Measurements from ENCODE around the gene DGCR2.
A peak's percentile ranks its signal among the peaks of the same experiment; 100 is the strongest.

The DGCR2 gene

DNA sequence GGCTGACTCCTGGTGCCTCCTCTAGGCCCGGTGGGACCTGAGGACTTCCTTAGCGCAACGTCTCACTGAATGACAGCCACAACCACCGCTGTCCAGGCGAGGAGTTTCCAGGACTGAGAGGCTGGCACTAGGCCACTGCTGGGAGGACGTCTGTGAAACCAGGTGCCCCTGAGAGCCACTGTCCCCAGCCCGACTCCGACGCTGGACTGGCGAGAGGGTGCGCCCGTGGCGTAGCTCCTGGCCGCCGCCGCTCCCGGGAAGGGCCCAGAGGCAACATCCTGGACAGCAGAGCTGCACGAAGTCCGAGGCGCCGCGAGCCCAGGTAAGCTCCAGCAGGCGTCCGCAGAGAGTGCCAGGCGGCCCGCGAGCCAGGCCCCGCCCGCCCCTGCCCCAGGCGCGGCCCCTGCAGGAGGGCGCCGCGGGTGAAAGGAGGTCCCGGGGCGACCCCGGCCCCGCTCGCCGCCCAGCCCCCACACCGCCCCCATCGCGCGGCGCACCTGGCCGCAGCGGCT, 525 bp downstream of the DGCR2 start:
- DNase-seq (ENCODE audit: low read depth), result no peak
- TF ChIP-seq, protein P1, sequence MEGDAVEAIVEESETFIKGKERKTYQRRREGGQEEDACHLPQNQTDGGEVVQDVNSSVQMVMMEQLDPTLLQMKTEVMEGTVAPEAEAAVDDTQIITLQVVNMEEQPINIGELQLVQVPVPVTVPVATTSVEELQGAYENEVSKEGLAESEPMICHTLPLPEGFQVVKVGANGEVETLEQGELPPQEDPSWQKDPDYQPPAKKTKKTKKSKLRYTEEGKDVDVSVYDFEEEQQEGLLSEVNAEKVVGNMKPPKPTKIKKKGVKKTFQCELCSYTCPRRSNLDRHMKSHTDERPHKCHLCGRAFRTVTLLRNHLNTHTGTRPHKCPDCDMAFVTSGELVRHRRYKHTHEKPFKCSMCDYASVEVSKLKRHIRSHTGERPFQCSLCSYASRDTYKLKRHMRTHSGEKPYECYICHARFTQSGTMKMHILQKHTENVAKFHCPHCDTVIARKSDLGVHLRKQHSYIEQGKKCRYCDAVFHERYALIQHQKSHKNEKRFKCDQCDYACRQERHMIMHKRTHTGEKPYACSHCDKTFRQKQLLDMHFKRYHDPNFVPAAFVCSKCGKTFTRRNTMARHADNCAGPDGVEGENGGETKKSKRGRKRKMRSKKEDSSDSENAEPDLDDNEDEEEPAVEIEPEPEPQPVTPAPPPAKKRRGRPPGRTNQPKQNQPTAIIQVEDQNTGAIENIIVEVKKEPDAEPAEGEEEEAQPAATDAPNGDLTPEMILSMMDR (IDR thresholded peaks at IDR 0.05; ENCODE audit: low read depth, low read length, missing control alignments), result peak; percentile 4
- peak overlapping the region; percentile 79 for H3K4me3 ChIP-seq (ENCODE audit: low read depth, low read length)
- in situ Hi-C loops (cut with HindIII; ENCODE audit: low sequenced_read_pairs), result no loop called here

- H3K4me3 ChIP-seq (ENCODE audit: low read depth, low read length), result peak overlapping the region; percentile 79
- TF ChIP-seq, protein P1 (IDR thresholded peaks at IDR 0.05; ENCODE audit: low read depth, low read length, missing control alignments), result no peak
- no peak for DNase-seq (ENCODE audit: low read depth)
- in situ Hi-C loops (cut with HindIII; ENCODE audit: low sequenced_read_pairs), result no loop called here
Measured at GRCh38 chr22:19120829-19121630, 1.2 kb downstream of the DGCR2 start.

DNA sequence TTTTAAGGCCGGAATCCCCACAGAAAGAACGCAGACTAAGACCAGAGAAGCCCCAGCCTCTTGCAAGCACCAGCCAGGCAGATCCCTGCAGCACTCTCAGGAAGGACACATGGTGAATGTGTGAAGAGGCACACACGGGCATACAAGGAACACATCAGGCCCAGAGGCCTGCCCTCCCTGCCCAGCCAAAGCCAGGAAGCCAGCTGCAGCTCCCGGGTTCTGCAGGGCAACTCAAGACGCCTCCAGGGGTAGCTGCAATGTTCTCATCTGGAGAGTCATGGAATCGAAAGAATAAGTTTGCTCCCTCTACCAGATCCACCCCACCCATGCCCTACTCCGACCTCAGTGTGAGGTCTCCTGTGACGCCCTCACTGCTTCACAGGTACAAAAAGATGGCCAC, 2.3 kb downstream of the DGCR2 start:
- no peak overlapping the region for H3K4me3 ChIP-seq (ENCODE audit: low read depth, low read length)
- in situ Hi-C loops (cut with HindIII; ENCODE audit: low sequenced_read_pairs), result no loop called here
- DNase-seq (ENCODE audit: low read depth), result no peak
- TF ChIP-seq, protein P1 (IDR thresholded peaks at IDR 0.05; ENCODE audit: low read depth, low read length, missing control alignments), result no peak

DNA sequence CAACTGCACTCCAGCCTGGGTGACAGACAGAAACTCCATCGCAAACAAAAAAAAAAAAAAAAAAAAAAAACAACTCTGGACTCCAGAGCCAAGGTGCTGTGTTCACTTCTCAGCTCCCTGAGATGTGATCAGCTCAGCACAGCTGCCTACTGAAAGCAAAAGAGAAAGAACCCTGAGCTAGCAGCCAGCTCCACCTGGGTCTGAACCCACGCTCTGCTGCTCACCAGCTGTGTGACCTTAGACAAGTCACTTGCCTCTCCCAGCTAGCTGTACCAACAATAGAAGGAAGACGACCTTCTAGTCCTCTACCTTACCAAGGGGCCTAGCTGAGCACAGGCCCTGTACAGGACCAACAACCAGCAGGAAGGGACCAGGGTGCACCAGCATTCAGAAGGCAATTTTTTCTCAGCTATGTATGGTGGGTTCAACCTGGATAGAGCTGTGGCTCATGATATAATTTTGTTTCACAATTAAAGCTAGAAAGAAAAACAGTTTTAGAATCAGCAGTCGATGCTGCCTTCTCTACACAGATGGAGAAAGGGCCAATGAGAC, 3.8 kb downstream of the DGCR2 start:
- DNase-seq (ENCODE audit: low read depth), result no peak
- in situ Hi-C loops (cut with HindIII; ENCODE audit: low sequenced_read_pairs), result no loop called here
- H3K4me3 ChIP-seq (ENCODE audit: low read depth, low read length), result no peak overlapping the region
- TF ChIP-seq, protein P1 (IDR thresholded peaks at IDR 0.05; ENCODE audit: low read depth, low read length, missing control alignments), result no peak

GRCh38 chr22:19117111-19117512, 5.1 kb downstream of the DGCR2 start:
- no peak for DNase-seq (ENCODE audit: low read depth)
- no peak overlapping the region for H3K4me3 ChIP-seq (ENCODE audit: low read depth, low read length)
- TF ChIP-seq, protein P1 (IDR thresholded peaks at IDR 0.05; ENCODE audit: low read depth, low read length, missing control alignments), result no peak
- in situ Hi-C loops (cut with HindIII; ENCODE audit: low sequenced_read_pairs), result no loop called here

GRCh38 chr22:19115628-19116027, 6.6 kb downstream of the DGCR2 start:
- in situ Hi-C loops (cut with HindIII; ENCODE audit: low sequenced_read_pairs), result no loop called here
- no peak overlapping the region for H3K4me3 ChIP-seq (ENCODE audit: low read depth, low read length)
- DNase-seq (ENCODE audit: low read depth), result no peak
- TF ChIP-seq, protein P1 (IDR thresholded peaks at IDR 0.05; ENCODE audit: low read depth, low read length, missing control alignments), result peak; percentile 5

Data from astrocyte of the cerebellum (primary cell).